ENCODE data around the gene TMEM126B.
A peak's percentile ranks its signal among the peaks of the same experiment; 100 is the strongest.
"Not testable (repeated sequence)": the region's sequence is repeated elsewhere in the genome, so short reads cannot be mapped to it uniquely, and the experiment has no call there.

The TMEM126B gene

DNA sequence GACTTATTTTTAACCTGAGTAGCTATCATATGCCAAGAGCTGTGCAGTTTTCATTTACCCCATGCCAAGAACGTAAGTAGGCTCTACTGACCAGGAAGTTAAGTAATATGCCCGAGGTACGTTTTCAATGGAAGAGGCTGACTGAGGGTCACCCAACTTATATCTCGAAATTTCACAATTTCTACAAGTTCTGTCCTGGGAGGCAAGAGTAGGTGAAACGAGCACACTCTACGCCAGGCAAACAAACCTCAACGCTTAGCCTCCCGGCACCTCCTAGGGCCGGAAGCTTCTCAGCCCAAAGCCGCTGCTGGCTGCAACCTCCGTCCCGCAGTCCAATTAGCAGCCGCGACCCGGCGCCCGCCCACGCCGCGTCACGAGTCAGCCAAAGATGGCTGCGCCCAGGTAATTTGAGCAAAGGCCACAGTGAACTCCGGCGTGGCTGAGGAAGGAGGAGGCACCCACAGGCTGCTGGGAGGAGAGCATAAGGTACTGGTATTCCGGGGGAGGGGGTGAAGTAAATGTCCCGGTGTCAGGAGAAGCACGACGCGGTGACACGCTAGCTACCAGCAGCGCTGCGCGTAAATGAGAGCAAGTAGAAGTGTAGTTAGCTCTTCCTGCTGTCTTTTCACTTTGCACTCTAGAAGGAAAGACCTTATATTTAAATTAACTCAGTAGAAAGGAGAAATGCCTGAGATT lies 19.4 kb downstream of the TMEM126B start, which contains the start of gene TMEM126A:
Gene TMEM126A (plus strand): TSS at position 364 of the 696 bp plus-strand sequence. CDS start 2,289 bp downstream, outside the sequence.
- peak; percentile 91 to 96 (median 94) for DNase-seq

DNA sequence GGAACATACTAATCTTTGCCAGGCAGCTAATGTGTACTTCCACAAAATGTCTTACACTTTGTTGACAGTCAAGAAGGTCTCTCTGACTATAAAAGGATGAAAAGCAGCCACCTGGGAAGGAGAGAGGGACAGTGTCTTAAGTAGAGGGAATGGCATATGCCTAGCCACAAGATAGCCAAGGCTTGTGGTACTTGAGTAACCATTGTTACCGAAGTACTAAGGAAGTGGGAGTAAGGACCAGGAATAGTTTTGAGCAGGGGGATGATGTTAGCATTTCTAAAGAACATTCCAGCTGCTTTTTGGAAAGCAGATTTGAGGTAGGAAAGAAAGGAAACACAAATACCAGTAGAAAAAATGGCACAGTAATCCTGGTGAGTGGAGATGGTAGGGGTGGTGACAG lies 22.7 kb downstream of the TMEM126B start:
- DNase-seq = no peak

- peak in 2 of 4 experiments; percentile 36 to 52 for DNase-seq
Measured at GRCh38 chr11:85652786-85653447, 24.5 kb downstream of the TMEM126B start.

DNA sequence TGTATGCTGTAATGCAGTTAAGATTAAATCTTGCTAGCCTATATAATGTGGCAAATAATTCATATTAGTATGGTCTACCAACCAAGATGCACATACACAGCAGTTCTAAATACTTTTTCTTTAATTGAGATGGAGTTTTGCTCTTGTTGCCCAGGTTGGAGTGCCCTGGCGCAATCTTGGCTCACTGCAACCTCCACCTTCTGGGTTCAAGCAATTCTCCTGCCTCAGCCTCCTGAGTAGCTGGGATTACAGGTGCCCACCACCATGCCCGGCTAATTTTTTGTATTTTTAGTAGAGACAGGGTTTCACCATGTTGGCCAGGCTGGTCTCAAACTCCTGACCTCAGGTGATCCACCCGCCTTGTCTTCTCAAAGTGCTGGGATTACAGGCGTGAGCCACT lies 25.9 kb downstream of the TMEM126B start:
- not testable (repeated sequence) for DNase-seq

DNA sequence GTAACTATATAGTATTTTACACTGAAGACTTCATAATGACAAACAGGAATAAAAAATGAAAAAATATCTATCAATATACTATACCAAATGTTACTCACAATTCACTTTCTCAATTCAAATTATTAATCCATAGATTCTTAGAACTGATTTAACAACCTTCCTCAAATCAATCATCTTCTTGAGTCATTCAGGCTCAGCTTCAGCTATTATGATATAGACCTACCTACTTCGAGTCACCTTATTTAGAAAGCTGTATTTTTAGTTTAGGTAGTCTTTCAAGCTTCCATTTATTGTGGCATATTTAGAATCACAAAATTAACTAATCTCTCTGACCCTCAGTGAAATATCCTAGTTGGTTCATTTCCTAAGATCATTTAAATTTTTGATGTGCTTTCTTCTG lies 28.4 kb downstream of the TMEM126B start:
- no peak for DNase-seq

DNA sequence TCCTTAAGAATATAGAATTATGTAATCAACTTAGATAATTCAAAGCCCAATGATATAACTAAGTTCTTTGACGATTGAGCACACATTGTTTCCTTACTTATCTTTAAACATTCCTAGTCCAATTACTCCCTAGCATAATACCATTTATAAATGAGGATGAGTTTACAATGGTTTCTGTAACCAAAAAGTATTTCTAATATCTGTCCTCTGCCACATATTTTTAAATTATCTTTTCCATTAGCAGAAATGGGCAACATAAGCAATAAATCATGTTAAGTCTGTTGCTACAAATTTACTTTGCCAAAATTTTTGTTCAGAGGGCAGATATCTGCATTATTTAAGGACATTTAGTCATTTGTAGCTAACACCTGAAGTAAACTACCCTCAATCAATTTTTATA lies 29.8 kb downstream of the TMEM126B start:
- DNase-seq = no peak

GRCh38 chr11:85661972-85662664 lies 33.7 kb downstream of the TMEM126B start:
- no peak for DNase-seq

- peak in 1 of 4 experiments; percentile 7 for DNase-seq
Measured at GRCh38 chr11:85663080-85663752, 34.8 kb downstream of the TMEM126B start.

DNA sequence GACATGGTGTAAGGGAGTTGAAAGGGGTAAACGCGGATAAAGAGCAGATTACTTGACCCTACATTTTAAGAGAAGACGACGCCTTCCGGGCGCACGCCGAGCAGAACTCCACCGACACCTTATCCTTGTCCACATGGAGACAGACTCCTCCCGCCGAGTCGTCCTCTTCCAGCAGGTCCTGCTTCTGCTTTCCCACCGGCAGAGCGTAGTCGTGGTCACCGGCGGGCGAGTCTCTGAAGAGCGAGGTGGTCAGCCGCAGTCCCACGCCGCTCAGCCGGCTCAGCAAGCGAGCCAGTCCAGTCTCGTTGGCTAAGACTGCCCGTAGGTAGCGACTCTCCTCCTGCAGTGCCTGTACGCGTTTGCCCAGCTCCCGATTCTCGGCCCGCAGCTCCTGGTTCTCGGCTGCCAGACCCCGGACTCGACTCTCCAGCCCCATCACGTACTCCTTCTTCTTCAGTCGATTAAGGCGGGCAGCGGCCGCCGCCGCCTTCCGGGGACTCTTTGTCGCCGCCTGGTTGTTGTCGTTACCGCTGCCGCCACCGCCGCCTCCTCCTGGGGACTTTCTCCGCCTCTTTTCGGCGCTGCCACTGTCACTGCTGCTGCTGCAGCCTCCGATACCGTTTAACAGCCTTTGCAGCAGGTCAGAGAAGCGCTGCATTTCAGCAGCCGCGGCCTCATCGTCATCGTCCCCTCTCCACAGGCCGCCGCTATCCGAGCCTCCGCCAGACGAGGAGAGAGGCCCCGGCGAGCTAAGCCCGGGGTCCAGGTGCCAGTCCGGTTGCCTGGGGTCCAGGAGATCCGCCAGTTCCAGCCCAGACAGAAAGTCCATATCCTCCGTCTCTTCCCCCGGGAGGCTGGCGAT lies 35.6 kb downstream of the TMEM126B start:
- peak; percentile 83 to 92 (median 86) for DNase-seq

DNA sequence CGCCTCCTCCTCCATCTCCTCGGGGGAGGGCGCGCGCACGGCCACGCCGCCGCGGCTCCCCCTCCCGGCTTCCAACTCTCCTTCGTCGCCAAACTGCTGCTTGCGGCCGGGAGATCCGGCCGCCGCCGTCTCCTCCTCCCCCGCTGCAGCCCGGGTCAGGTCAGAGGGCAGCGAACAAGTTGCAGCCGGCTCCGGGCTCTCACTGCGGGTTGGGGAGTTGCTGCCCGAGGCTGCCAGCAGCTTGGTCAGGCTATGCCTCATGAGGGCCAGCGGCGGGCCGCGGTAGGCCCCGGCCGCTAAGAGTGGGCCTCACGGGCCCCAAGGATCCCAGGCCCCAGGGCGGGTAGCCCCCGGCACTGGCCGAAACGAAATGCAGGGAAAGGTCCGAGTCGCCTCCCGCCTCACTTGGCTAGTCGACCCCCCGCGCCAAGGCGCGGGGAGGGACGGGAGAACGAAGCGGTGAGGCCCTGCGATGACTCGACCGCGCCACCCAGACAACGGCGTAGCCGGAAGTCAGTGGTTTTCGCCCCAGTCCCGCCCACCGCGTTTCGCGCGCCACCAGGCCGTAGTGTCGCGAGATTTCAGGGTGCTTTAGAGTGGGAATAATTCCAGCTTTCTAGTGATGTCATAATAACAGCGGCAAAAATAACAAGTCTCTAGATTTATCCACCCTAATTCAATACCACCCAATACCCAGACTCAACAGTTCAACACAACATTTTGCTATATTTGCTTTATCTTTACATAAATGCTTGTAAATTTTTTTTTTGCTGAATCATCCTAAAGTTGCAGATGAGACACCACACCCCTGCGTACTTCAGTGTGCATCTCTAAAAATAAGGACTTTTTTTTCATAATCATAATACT lies 36.5 kb downstream of the TMEM126B start, which contains the start of gene CREBZF:
Gene CREBZF (minus strand): TSS at position 515 of the 867 bp plus-strand sequence. CDS start 254 bp downstream, at position 261.
- peak; percentile 97 to 99 (median 98) for DNase-seq

GRCh38 chr11:85665733-85666132 lies 37.3 kb downstream of the TMEM126B start:
- no peak for DNase-seq

- no peak for DNase-seq
Measured at GRCh38 chr11:85666687-85667086, 38.3 kb downstream of the TMEM126B start.

GRCh38 chr11:85668157-85668556 lies 39.8 kb downstream of the TMEM126B start:
- no peak for DNase-seq

GRCh38 chr11:85670949-85671663 lies 42.7 kb downstream of the TMEM126B start:
- DNase-seq = not testable (repeated sequence)

DNA sequence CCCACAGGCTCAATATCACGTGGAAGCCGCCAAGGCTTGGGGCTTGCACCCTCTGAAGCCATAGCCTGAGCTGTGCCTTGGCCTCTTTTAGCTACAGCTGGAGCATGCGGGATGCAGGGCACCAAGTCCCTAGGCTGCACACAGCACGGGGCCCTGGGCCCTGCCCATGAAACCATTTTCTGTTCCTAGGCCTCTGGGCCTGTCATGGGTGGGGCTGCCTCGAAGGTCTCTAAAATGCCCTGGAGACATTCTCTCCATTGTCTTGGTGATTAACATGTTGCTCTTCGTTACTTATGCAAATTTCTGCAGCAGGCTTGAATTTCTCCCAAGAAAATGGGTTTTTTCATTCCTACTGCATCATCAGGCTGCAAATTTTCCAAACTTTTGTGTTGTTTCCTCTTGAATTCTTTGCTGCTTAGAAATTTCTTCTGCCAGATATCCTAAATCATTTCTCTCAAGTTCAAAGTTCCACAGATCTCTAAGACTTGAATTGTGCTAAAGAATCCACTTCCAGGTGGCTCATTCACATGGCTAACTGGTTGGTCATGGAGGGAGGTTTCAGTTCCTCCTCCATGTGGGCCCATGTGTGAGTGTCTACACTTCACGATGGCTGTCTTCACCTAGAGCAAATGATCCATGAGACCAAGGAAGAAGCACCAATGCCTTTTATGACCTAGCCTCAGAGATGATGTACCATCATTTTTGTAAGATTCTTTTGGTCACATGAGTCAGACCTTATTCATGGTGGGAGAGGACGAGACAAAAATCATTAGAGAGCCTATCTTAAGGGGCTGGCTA lies 43.9 kb downstream of the TMEM126B start:
- DNase-seq = no peak

DNA sequence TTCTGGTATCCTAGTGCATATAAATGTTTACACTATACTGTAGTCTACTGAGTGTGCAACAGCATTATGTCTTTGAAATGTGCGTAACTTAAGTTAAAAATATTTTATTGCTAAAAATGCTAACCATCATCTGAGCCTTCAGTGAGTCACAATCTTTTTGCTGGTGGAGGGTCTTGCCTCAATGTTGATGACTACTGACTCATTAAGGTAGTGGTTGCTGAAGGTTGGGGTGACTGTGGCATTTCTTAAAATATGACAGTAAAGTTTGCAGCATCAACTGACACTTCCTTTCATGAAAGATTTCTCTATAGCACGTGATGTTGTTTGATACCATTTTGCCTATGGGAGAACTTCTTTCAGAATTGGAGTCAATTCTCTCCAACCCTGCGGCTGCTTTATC lies 45.0 kb downstream of the TMEM126B start:
- no peak for DNase-seq

GRCh38 chr11:85679576-85679975 lies 51.2 kb downstream of the TMEM126B start:
- no peak for DNase-seq

GRCh38 chr11:85680897-85681296 lies 52.5 kb downstream of the TMEM126B start:
- no peak for DNase-seq

Measured in suppressor macrophage (primary cell).